ENCODE results near the gene DLGAP4. TPM values are rescaled to one million over a fixed set of nuclear protein-coding genes. Genes with fewer than 3 reads are reported as not detected.
A peak's percentile ranks its signal among the peaks of the same experiment; 100 is the strongest.

Gene DLGAP4
- total RNA-seq, 3 donors from 2014 or later: 22.0 to 26.9 (median 24.0) TPM

DNA sequence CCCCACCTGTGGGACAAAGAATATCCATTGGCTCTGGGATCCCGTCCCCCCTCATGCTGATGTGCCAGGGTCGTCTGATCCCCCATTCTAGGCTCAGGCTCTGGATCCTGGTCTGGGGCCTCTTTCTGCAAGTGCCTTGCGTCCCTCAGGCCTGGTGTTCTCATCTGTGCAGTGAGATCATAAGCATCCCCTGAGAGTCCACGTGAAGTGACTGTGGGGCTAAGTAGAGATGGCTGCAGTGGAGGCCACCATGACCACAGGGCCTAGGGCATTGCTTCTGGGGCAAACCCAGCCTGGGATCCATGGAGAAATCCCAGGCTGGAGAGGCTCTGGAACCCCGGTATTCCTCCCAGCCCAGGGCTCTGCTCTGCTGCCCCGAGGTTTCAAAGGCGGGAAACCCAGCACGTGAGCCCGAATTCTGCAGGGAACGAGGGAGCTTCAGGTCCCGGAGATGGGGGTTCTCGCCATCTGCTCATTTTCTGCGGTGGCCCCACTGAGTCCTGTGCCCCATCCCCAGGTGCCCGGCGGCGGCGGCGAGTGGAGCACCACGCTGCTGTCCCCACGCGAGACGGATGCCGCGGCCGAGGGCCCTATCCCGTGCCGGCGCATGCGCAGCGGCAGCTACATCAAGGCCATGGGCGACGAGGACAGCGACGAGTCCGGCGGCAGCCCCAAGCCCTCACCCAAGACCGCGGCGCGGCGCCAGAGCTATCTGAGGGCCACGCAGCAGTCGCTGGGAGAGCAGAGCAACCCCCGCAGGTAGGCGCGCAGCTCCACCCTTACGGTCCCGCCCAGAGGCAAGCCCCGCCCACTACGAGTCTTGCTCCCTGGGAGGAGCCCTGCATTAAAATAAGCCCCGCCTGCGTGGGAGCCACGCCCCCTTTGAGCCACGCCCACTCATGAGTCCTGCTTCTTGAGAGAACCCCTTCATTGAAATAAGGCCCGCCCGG, 129.7 kb downstream of the DLGAP4 start:
- intact Hi-C loops (cut with DNase I; ENCODE audit: low total_unique reads): no loop called here
- Histone ChIP-seq H3K27me3 (no peaks in the 10 kb centered on the region), H3K9me3 (no peaks in the 10 kb centered on the region), H3K4me3 (peak overlapping the region; percentile 14 to 68 (median 50)), H3K36me3 (no peaks in the 10 kb centered on the region), H3K27ac (peak overlapping the region in 1 of 2 donors; percentile 38), H3K4me1 (no peaks in the 10 kb centered on the region)
- TF ChIP-seq, protein P1, sequence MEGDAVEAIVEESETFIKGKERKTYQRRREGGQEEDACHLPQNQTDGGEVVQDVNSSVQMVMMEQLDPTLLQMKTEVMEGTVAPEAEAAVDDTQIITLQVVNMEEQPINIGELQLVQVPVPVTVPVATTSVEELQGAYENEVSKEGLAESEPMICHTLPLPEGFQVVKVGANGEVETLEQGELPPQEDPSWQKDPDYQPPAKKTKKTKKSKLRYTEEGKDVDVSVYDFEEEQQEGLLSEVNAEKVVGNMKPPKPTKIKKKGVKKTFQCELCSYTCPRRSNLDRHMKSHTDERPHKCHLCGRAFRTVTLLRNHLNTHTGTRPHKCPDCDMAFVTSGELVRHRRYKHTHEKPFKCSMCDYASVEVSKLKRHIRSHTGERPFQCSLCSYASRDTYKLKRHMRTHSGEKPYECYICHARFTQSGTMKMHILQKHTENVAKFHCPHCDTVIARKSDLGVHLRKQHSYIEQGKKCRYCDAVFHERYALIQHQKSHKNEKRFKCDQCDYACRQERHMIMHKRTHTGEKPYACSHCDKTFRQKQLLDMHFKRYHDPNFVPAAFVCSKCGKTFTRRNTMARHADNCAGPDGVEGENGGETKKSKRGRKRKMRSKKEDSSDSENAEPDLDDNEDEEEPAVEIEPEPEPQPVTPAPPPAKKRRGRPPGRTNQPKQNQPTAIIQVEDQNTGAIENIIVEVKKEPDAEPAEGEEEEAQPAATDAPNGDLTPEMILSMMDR (IDR thresholded peaks at IDR 0.05): no peak
- TF ChIP-seq POLR2AphosphoS5 (IDR thresholded peaks at IDR 0.05) (no peak), POLR2A (IDR thresholded peaks at IDR 0.05) (no peak)
- DNase-seq (ENCODE audit: low spot score in 2 of 2): peak; percentile 76 to 78

DNA sequence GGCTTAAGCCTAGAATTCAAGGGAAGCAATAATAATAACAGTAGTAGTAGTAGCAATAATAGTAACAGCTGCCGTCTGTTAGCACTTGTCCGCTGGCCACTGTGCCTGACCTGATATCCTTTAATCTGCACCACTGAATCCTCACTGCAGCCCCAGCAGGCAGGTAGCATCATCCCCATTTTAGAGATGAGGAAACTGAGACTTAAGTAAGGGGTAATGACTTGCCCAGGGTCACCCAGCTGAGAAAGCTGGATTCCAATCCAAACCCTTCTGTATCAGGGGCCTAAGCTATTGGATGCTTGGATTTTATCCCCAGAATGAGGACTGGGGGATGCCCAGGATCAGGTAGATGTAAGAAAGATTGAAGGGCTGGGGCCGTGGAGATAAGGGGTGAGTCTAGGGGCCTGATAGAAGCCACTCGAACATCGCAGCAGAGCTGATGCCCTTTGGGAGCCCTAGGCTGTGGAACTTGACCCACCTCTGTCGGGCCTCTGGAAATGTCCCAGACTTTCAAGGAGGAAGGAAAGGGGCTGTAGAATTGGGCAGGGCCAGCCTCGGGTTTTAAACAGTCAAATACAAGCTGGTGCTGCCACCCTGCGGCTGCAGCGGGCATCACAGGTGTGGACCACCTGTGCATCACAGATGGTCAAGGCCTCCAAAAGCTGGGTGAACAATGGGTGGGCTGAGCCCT, 133.0 kb downstream of the DLGAP4 start:
- TF ChIP-seq, protein P1 (IDR thresholded peaks at IDR 0.05): peak; percentile 71 to 80 (median 73)
- TF ChIP-seq POLR2AphosphoS5 (IDR thresholded peaks at IDR 0.05): no peak
- Histone ChIP-seq H3K27ac (no peak overlapping the region), H3K4me1 (no peaks in the 10 kb centered on the region), H3K27me3 (no peaks in the 10 kb centered on the region), H3K36me3 (no peaks in the 10 kb centered on the region), H3K4me3 (no peak overlapping the region), H3K9me3 (no peaks in the 10 kb centered on the region)
- intact Hi-C loops (cut with DNase I; ENCODE audit: low total_unique reads): no loop called here
- peak; percentile 31 to 62 for DNase-seq (ENCODE audit: low spot score in 2 of 2)

DNA sequence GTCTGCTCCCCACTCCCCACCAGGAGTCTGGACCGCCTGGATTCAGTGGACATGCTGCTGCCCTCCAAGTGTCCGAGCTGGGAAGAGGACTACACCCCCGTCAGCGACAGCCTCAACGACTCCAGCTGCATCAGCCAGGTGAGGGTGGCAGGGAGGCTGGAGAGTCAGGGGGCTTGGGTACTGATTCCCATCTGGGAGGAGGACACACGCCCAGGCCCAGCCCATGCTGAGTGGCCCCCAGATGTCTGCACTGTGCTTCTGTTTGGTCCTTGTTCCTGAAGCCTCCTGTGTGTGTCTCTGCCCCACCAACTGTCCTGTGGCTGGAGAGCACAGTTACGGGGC, 133.6 kb downstream of the DLGAP4 start:
- DNase-seq (ENCODE audit: low spot score in 2 of 2): no peak
- Histone ChIP-seq H3K4me3 (no peak overlapping the region), H3K27me3 (no peaks in the 10 kb centered on the region), H3K9me3 (no peaks in the 10 kb centered on the region), H3K27ac (no peak overlapping the region), H3K4me1 (no peaks in the 10 kb centered on the region), H3K36me3 (no peaks in the 10 kb centered on the region)
- TF ChIP-seq POLR2AphosphoS5 (IDR thresholded peaks at IDR 0.05) (no peak), POLR2A (IDR thresholded peaks at IDR 0.05) (no peak)
- TF ChIP-seq, protein P1 (IDR thresholded peaks at IDR 0.05): no peak
- intact Hi-C loops (cut with DNase I; ENCODE audit: low total_unique reads): no loop called here

DNA sequence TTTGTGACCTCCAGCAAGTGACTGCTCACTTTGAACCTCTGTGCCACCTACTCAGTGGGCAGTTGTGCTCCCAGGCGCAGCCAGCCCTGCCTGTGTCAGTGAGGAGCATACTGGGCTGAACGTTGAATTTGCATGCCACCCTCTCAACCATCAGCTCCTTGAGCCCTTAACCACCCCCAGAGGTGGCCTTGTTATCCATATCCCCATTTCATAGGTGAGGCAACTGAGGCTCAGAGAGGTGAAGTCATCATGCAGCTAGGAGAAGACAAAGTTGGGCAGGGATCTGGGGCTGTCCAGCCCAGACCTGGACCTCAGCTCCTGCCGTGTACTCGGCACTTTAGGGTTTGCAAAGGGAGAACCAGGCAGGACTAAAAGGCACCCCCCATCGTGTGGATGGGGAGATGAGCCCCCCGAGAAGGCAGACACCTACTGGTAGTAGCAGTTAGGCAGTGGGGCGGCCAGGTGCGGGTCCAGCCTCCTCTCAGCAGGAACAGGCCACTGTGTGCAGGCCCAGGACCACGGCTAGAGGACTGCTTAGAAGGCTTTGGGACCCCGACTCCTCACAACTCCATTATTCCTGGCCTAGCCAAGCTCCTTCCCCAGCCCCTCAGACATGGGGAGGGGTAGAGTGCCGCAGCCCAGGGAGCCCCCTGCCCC, 134.4 kb downstream of the DLGAP4 start:
- H3K9me3 ChIP-seq: no peaks in the 10 kb centered on the region
- no peak for DNase-seq (ENCODE audit: low spot score in 2 of 2)
- intact Hi-C loops (cut with DNase I; ENCODE audit: low total_unique reads): no loop called here
- no peaks in the 10 kb centered on the region for H3K4me1 ChIP-seq
- no peak overlapping the region for H3K4me3 ChIP-seq
- TF ChIP-seq, protein P1 (IDR thresholded peaks at IDR 0.05): no peak
- TF ChIP-seq POLR2A (IDR thresholded peaks at IDR 0.05) (no peak), POLR2AphosphoS5 (IDR thresholded peaks at IDR 0.05) (no peak)
- H3K27ac ChIP-seq: no peak overlapping the region
- no peaks in the 10 kb centered on the region for H3K27me3 ChIP-seq
- H3K36me3 ChIP-seq: no peaks in the 10 kb centered on the region

Measured in breast epithelium (tissue), 4 donors.